Uterus (tissue), 4 donors: Measurements from ENCODE around the gene CASP10. TPM values are rescaled to one million over a fixed set of nuclear protein-coding genes. Genes with fewer than 3 reads are reported as not detected.
A peak's percentile ranks its signal among the peaks of the same experiment; 100 is the strongest.

Experiments
- DNase-seq, 2 donors: peaks; one replicate each; pipeline ENCODE4 v3.0.0-alpha.2; 2019 to 2020
- H3K27ac ChIP-seq, 2 donors: fragments of 200-600 bp; sonication (generic); 1 replicate in 1 of 2; 2 replicates in 1 of 2; pipeline ENCODE4 v1.5.1; 2016 to 2018
- H3K27me3 ChIP-seq, 2 donors: fragments of 200-600 bp; sonication (generic); one replicate each; pipeline ENCODE4 v1.5.1; 2018 to 2019; ENCODE audit warnings: control low read depth in 1 of 2
- H3K36me3 ChIP-seq, 2 donors: fragments of 200-600 bp; sonication (generic); one replicate each; pipeline ENCODE4 v1.5.1; 2019; ENCODE audit warnings: control low read depth in 1 of 2
- H3K4me1 ChIP-seq, 2 donors: fragments of 200-600 bp; sonication (generic); one replicate each; pipeline ENCODE4 v1.5.1; 2018 to 2019; ENCODE audit warnings: control low read depth in 1 of 2
- H3K4me3 ChIP-seq, 2 donors: fragments of 200-600 bp; sonication (generic); 1 replicate in 1 of 2; 2 replicates in 1 of 2; pipeline ENCODE4 v1.5.1; 2018 to 2019; ENCODE audit warnings: mild to moderate bottlenecking in 1 of 2
- H3K9me3 ChIP-seq, 2 donors: fragments of 200-600 bp; sonication (generic); one replicate each; pipeline ENCODE4 v1.5.1; 2019; ENCODE audit warnings: control low read depth in 1 of 2
- POLR2A ChIP-seq, 2 donors: fragments of 450-650 bp; IDR thresholded peaks; one replicate each; pipeline ENCODE4 v1.6.1; 2016; ENCODE audit warnings: antibody characterized with exemption in 2 of 2, mild to moderate bottlenecking in 1 of 2, moderate library complexity in 1 of 2
- intact Hi-C: fragments of 100-400 bp; cut with DNase I; formaldehyde crosslinking; loops from one replicate; pipeline ENCODE4 v1.15.1; 2023; ENCODE audit warnings: low total_unique reads
- total RNA-seq, 4 donors: library from RNA; depleted of rRNA in 3 of 4; stranded (reverse); fragments of >200 nt in 3 of 4; gene quantifications; one replicate each; pipeline versions ENCODE4 v1.1.0 to v1.2.4, GENCODE V29; 2014 to 2023
- TF ChIP-seq, protein P1 (sequence below), 4 experiments: fragments of 200-600 bp in 2 of 4; fragments of 450-650 bp in 2 of 4; sonication (generic) in 2 of 4; IDR thresholded peaks; one replicate each; pipeline ENCODE4 v1.5.1; 2016 to 2019; ENCODE audit warnings: antibody characterized with exemption in 4 of 4, mild to moderate bottlenecking in 2 of 4, moderate library complexity in 1 of 4
- donor health status: DM: yes; HTN: yes; CAD: no.

The CASP10 gene
- total RNA-seq, 4 donors from 2014 or later: 1.8 to 21.6 (median 11.7) TPM

DNA sequence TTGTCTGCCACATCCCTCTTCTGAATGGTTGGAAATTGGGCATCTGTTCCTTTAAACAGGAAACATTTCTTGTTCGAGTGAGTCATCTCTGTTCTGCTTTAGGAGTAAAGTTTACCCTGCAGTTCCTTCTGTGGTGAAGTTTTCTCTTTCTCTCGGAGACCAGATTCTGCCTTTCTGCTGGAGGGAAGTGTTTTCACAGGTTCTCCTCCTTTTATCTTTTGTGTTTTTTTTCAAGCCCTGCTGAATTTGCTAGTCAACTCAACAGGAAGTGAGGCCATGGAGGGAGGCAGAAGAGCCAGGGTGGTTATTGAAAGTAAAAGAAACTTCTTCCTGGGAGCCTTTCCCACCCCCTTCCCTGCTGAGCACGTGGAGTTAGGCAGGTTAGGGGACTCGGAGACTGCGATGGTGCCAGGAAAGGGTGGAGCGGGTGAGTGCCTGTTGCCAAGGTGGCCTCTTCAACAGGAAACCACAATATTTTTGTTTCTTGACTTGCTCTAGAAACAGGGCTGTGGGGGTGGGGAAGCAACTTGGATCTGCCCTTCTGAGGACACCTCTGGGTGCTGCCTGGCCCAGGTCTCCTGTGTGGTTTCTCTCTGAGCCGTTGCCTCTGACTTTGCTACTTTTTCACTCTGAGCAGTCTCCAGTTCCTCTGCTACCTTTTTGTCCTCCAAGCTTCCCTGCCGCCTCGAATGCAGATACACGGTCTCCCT is 75.2 kb downstream of the CASP10 start:
- H3K9me3 ChIP-seq: no peaks in the 10 kb centered on the region
- peak; percentile 43 to 70 for DNase-seq
- TF ChIP-seq POLR2A (IDR thresholded peaks at IDR 0.05): peak; percentile 17 to 31
- TF ChIP-seq, protein P1, sequence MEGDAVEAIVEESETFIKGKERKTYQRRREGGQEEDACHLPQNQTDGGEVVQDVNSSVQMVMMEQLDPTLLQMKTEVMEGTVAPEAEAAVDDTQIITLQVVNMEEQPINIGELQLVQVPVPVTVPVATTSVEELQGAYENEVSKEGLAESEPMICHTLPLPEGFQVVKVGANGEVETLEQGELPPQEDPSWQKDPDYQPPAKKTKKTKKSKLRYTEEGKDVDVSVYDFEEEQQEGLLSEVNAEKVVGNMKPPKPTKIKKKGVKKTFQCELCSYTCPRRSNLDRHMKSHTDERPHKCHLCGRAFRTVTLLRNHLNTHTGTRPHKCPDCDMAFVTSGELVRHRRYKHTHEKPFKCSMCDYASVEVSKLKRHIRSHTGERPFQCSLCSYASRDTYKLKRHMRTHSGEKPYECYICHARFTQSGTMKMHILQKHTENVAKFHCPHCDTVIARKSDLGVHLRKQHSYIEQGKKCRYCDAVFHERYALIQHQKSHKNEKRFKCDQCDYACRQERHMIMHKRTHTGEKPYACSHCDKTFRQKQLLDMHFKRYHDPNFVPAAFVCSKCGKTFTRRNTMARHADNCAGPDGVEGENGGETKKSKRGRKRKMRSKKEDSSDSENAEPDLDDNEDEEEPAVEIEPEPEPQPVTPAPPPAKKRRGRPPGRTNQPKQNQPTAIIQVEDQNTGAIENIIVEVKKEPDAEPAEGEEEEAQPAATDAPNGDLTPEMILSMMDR (IDR thresholded peaks at IDR 0.05): no peak
- no peaks in the 10 kb centered on the region for H3K36me3 ChIP-seq
- H3K27me3 ChIP-seq: no peaks in the 10 kb centered on the region
- no peaks in the 10 kb centered on the region for H3K4me1 ChIP-seq
- H3K4me3 ChIP-seq: peak overlapping the region; percentile 52 to 65
- peak overlapping the region; percentile 80 to 94 for H3K27ac ChIP-seq
- intact Hi-C loops: no loop called here

DNA sequence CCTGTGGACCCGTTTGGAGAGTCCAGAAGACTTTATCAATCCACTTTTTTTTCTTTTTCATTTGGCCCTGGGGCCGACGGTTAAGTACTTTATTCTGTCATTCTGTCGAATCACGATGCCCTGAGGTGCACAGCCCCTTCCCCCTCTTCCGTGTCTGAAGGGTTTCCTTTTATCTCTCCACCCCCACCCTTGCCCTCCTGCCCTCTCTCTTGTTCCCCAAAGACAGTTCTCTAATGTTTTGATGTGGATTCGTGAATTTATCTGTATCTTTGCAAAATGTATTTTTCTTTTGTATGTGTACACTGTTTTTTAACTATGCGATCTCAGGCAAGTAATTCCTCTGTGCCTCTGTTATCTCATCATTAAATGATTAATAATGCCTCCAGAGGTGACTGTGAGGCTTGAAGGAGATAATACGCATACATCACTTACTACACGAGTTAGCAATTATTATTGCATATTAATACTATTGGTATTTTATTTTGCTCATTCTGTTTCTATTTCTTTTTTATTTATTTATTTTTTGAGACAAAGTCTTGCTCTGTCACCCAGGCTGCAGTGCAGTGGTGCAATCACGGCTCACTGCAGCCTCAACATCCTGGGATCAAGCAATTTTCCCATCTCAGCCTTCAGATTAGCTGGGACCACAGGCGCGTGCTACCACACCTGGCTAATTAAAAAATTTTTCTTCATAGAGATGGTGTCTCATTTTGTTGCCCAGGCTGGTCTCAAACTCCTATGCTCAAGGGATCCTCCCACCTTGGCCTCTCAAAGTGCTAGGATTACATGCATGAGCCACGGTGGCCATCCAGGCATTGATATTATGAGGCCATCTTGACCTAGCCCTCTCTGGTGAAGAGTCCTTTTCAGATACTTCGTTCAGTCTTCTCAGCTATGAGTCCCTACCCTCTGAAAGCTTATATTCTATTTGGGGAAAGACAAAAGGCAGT is 76.0 kb downstream of the CASP10 start:
- Histone ChIP-seq H3K4me1 (no peaks in the 10 kb centered on the region), H3K4me3 (peak overlapping the region; percentile 52 to 65), H3K36me3 (no peaks in the 10 kb centered on the region), H3K9me3 (no peaks in the 10 kb centered on the region), H3K27ac (peak overlapping the region; percentile 80 to 94), H3K27me3 (no peaks in the 10 kb centered on the region)
- no peak for TF ChIP-seq POLR2A (IDR thresholded peaks at IDR 0.05)
- TF ChIP-seq, protein P1 (IDR thresholded peaks at IDR 0.05): peak in 1 of 4 experiments; percentile 6
- intact Hi-C loops: no loop called here
- DNase-seq: no peak

DNA sequence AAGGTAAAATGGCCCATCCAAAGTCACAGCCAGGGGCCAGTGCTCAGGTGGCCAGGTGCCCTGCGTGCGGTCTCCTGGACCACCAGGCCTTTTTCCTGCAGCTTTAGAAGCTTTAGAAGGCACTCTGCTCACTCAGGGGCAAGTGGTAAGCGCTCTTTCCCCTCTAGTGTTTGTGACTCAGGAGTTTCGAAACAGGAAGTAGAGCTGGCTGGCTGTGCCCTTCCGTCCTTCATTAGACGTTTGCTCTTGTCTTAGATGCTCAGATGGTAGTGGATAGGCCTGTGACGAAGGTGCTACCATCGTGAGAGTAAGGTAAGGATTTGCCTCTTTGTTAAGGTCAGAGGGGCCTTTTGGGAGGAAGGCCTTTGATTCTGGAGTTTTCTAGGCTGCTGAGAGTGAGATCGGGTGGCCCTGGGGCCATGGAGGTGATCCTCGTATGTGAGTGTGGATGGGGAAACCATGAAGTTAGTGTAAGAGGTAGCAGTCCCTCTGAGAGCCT is 77.4 kb downstream of the CASP10 start, which contains the start of gene CASP8:
Gene CASP8 (plus strand): TSS at position 235 of the 499 bp plus-strand sequence. CDS start 5,951 bp downstream, outside the sequence.
- no peaks in the 10 kb centered on the region for H3K9me3 ChIP-seq
- intact Hi-C loops: no loop called here
- peak within 1 kb of the TSS in 1 of 2 donors; percentile 52 for H3K4me3 ChIP-seq
- H3K36me3 ChIP-seq: no peaks in the 10 kb centered on the region
- H3K27me3 ChIP-seq: no peaks in the 10 kb centered on the region
- no peaks in the 10 kb centered on the region for H3K4me1 ChIP-seq
- TF ChIP-seq POLR2A (IDR thresholded peaks at IDR 0.05): no peak
- TF ChIP-seq, protein P1 (IDR thresholded peaks at IDR 0.05): no peak
- peak in 1 of 2 donors; percentile 31 for DNase-seq
- no peak within 1 kb of the TSS for H3K27ac ChIP-seq

DNA sequence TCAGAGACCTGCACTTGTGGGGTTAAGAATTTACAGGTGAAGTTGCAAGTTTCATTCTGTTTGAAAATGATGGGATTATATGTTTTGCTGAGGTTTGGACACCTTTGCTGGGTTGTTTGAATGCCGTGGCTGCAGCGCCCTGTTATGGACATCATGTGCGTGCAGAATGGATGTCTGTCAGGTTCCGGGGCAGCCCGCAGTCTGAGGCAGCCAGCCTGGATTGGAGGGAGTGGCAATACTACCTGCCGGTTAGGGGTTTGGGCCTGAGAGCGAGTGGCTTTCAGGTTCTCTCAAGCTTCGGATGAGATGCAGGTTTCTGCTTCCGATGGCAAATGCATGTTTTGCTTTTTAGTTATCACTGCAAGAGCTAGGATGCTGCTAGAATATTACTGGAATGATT is 78.5 kb downstream of the CASP10 start:
- DNase-seq: no peak
- H3K4me1 ChIP-seq: no peaks in the 10 kb centered on the region
- H3K4me3 ChIP-seq: no peak overlapping the region
- no peaks in the 10 kb centered on the region for H3K9me3 ChIP-seq
- no peak overlapping the region for H3K27ac ChIP-seq
- TF ChIP-seq, protein P1 (IDR thresholded peaks at IDR 0.05): no peak
- no peak for TF ChIP-seq POLR2A (IDR thresholded peaks at IDR 0.05)
- intact Hi-C loops: no loop called here
- H3K36me3 ChIP-seq: no peaks in the 10 kb centered on the region
- no peaks in the 10 kb centered on the region for H3K27me3 ChIP-seq
